Caco-2 (cell line): ENCODE data around the gene DPF3. TPM values are rescaled to one million over a fixed set of nuclear protein-coding genes. Genes with fewer than 3 reads are reported as not detected.

ENCODE experiments used
- BruUV-seq: library from RNA; stranded (reverse); fragments of 400-500 nt; replicated peaks from 2 replicates; lab custom pipeline; 2021; lab: Mats Ljungman, UMichigan
- CTCF ChIA-PET: fragments of 300-600 bp; sonication (Branson Sonifier 250); formaldehyde crosslinking; loops from one replicate; lab custom pipeline; 2022; ENCODE audit warnings: antibody characterized with exemption; lab: Charles Lee
- POLR2A ChIA-PET: fragments of 300-600 bp; sonication (Branson Sonifier 250); formaldehyde crosslinking; loops from one replicate; lab custom pipeline; 2022; ENCODE audit warnings: antibody characterized with exemption; lab: Charles Lee
- DNase-seq, 2 experiments: peaks; one replicate each; pipeline versions ENCODE4 v3.0.0 to v3.0.0-alpha.2; 2020 to 2022
- H3K27me3 ChIP-seq: replicated peaks from 2 replicates; pipeline ENCODE4 v1.6.0; 2011; ENCODE audit warnings: low read length; ENCODE audit not compliant: control insufficient read depth, insufficient read depth
- H3K36me3 ChIP-seq: 2 replicates; pipeline ENCODE4 v1.5.1; 2011; ENCODE audit warnings: low read length; ENCODE audit not compliant: control insufficient read depth, insufficient read depth
- H3K4me1 ChIP-seq: fragments of 250-450 bp; sonication (Bioruptor Pico); 2 replicates; pipeline ENCODE4 v1.5.1; 2020; ENCODE audit warnings: mild to moderate bottlenecking
- H3K4me3 ChIP-seq: 2 replicates; pipeline ENCODE4 v1.5.1; 2011; ENCODE audit warnings: low read depth, mild to moderate bottlenecking, control low read depth, low read length
- H3K9me3 ChIP-seq: fragments of 250-450 bp; sonication (Bioruptor Pico); 2 replicates; pipeline ENCODE4 v1.5.1; 2020; ENCODE audit warnings: mild to moderate bottlenecking, moderate library complexity
- H3K27ac Mint-ChIP-seq: one replicate; pipeline ENCODE4 v1.8.0; 2022; ENCODE audit warnings: mixed read lengths; ENCODE audit not compliant: unreplicated experiment
- H3K27me3 Mint-ChIP-seq: one replicate; pipeline ENCODE4 v1.8.0; 2022; ENCODE audit warnings: mixed read lengths; ENCODE audit not compliant: insufficient read depth, unreplicated experiment
- H3K36me3 Mint-ChIP-seq: one replicate; pipeline ENCODE4 v1.8.0; 2022; ENCODE audit warnings: mild to moderate bottlenecking, mixed read lengths; ENCODE audit not compliant: insufficient read depth, unreplicated experiment
- H3K4me1 Mint-ChIP-seq: one replicate; pipeline ENCODE4 v1.8.0; 2022; ENCODE audit warnings: low read depth, mixed read lengths; ENCODE audit not compliant: unreplicated experiment
- H3K4me3 Mint-ChIP-seq: one replicate; pipeline ENCODE4 v1.8.0; 2022; ENCODE audit warnings: mild to moderate bottlenecking, moderate library complexity, mixed read lengths; ENCODE audit not compliant: unreplicated experiment
- H3K9me3 Mint-ChIP-seq: one replicate; pipeline ENCODE4 v1.8.0; 2022; ENCODE audit warnings: mixed read lengths; ENCODE audit not compliant: unreplicated experiment
- CTCF ChIP-seq, 2 experiments: fragments of 200-600 bp in 1 of 2; IDR thresholded peaks; 1 replicate in 1 of 2; 2 replicates in 1 of 2; pipeline versions ENCODE4 v1.5.1 to v1.8.0; 2011 to 2022; ENCODE audit warnings: antibody characterized with exemption in 1 of 2, control low read depth in 1 of 2, inconsistent platforms in 1 of 2, low read depth in 1 of 2, low read length in 1 of 2, mild to moderate bottlenecking in 1 of 2, moderate library complexity in 1 of 2; ENCODE audit not compliant: insufficient read depth in 1 of 2, severe bottlenecking in 1 of 2, unreplicated experiment in 1 of 2
- intact Hi-C: fragments of 100-400 bp; cut with micrococcal nuclease; formaldehyde crosslinking; loops from one replicate; pipeline ENCODE4 v1.10.0; 2022; ENCODE audit not compliant: unreplicated experiment
- total RNA-seq: library from RNA; stranded (reverse); gene quantifications from 2 replicates; pipeline ENCODE4 v1.2.3, GENCODE V29; 2022

The DPF3 gene
- total RNA-seq, 1 experiment from 2014 or later: not detected

GRCh38 chr14:72573725-72574417, 320.0 kb downstream of the DPF3 start:
- no peak overlapping the region for H3K27ac Mint-ChIP-seq
- Histone ChIP-seq H3K9me3 (0 out of 2 replicates have a peak, but pooled peaks cover 4% of the 10 kb centered on the region), H3K27me3 (no peaks in the 10 kb centered on the region; the same call in 1 of the 2 replicates), H3K4me3 (no peak overlapping the region), H3K4me1 (no peaks in the 10 kb centered on the region), H3K36me3 (no peaks in the 10 kb centered on the region)
- CTCF ChIA-PET: no interaction called here
- BruUV-seq: no TSS peak
- POLR2A ChIA-PET: no interaction called here
- intact Hi-C loops: no loop called here
- no peaks in the 10 kb centered on the region for H3K36me3 Mint-ChIP-seq
- no peak for TF ChIP-seq CTCF (IDR thresholded peaks at IDR 0.05; ENCODE audit: insufficient read depth in 1 of 2, low read depth in 1 of 2, low read length in 1 of 2, severe bottlenecking in 1 of 2, unreplicated experiment in 1 of 2)
- no peak overlapping the region for H3K4me3 Mint-ChIP-seq
- peaks cover 33% of the 10 kb centered on the region for H3K27me3 Mint-ChIP-seq
- no peaks in the 10 kb centered on the region for H3K9me3 Mint-ChIP-seq
- DNase-seq: no peak
- no peaks in the 10 kb centered on the region for H3K4me1 Mint-ChIP-seq

Other genes starting within 250 kb of the DPF3 start
- gene DCAF4, start 32.4 kb upstream of the DPF3 start, total RNA-seq: 20.1 and 21.1 TPM in 2 replicates
- gene ZFYVE1, start 133.0 kb upstream of the DPF3 start, total RNA-seq: 10.8 and 10.9 TPM in 2 replicates
- 89.3 and 98.8 TPM in 2 replicates for gene RBM25, start 164.4 kb upstream of the DPF3 start, total RNA-seq
- 74.8 and 76.8 TPM in 2 replicates for gene PSEN1, start 242.4 kb upstream of the DPF3 start, total RNA-seq